Astrocyte of the spinal cord (primary cell): ENCODE results near the gene MARK4.

Experiments used
- DNase-seq: peaks from one replicate; pipeline ENCODE4 v3.0.0; 2011; ENCODE audit warnings: low read depth, low spot score
- H3K4me3 ChIP-seq: 2 replicates; pipeline ENCODE4 v1.5.1; 2011; ENCODE audit warnings: low read depth, mild to moderate bottlenecking, low read length, moderate library complexity
- CTCF ChIP-seq: IDR thresholded peaks from 2 replicates; pipeline ENCODE4 v1.5.1; 2012; ENCODE audit warnings: low read depth, mild to moderate bottlenecking, low read length, inconsistent platforms
- in situ Hi-C: cut with HindIII; loops from 2 replicates; pipeline ENCODE4 v1.10.0; 2017; ENCODE audit warnings: low sequenced_read_pairs

Gene MARK4

GRCh38 chr19:45279587-45280192, 28.6 kb downstream of the MARK4 start:
- in situ Hi-C loops, result no loop called here
- TF ChIP-seq CTCF, result no peak
- H3K4me3 ChIP-seq, result no peak overlapping the region
- no peak for DNase-seq

GRCh38 chr19:45280471-45280961, 29.4 kb downstream of the MARK4 start:
- DNase-seq, result no peak
- in situ Hi-C loops, result no loop called here
- no peak overlapping the region for H3K4me3 ChIP-seq
- TF ChIP-seq CTCF, result no peak

GRCh38 chr19:45283443-45284033, 32.5 kb downstream of the MARK4 start:
- DNase-seq, result no peak
- H3K4me3 ChIP-seq, result no peak overlapping the region
- TF ChIP-seq CTCF, result no peak
- in situ Hi-C loops, result no loop called here

DNA sequence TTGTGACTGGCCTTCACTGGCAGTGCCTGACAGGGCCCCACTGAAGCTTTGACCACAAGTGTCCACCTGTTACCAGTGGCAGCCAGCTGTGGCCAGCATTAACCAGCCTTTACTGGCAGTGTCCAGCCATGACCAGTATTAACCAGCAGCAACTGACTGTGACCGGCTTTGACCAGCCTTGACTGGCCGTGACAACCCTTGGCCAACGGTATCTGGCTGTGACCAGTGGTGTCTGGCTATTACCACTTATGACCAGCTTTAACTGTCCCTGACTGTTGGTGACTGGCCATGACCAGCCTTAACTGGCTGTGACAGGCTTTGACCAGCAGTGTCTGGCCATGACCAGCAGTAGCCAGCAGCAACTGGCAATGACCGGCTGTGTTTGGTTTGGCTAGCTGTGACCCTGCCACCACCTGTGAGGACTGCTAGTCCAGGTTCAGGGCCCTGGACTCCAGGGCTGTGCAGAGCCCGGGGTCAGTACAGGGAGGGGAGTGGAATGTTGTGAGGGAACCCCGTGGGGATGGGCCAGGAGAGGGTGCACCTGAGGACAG, 39.4 kb downstream of the MARK4 start:
- no peak overlapping the region for H3K4me3 ChIP-seq
- DNase-seq, result no peak
- in situ Hi-C loops, result no loop called here
- TF ChIP-seq CTCF, result no peak

GRCh38 chr19:45291834-45292233, 40.8 kb downstream of the MARK4 start:
- TF ChIP-seq CTCF, result no peak
- in situ Hi-C loops, result no loop called here
- DNase-seq, result no peak
- H3K4me3 ChIP-seq, result no peak overlapping the region

GRCh38 chr19:45293682-45294081, 42.6 kb downstream of the MARK4 start:
- DNase-seq, result no peak
- in situ Hi-C loops, result no loop called here
- H3K4me3 ChIP-seq, result no peak overlapping the region
- no peak for TF ChIP-seq CTCF
